A673 (cell line): ENCODE results near the gene CORO7. TPM values are rescaled to one million over a fixed set of nuclear protein-coding genes. Genes with fewer than 3 reads are reported as not detected.

Source experiments
- BruUV-seq: library from RNA; stranded (reverse); fragments of 400-500 nt; replicated peaks from 2 replicates; lab custom pipeline; 2021; lab: Mats Ljungman, UMichigan
- CTCF ChIA-PET: fragments of 300-600 bp; sonication (Branson Sonifier 250); formaldehyde crosslinking; loops from one replicate; lab custom pipeline; 2022; ENCODE audit warnings: antibody characterized with exemption; lab: Charles Lee
- POLR2A ChIA-PET: fragments of 300-600 bp; sonication (Branson Sonifier 250); formaldehyde crosslinking; loops from one replicate; lab custom pipeline; 2022; ENCODE audit warnings: antibody characterized with exemption; ENCODE audit not compliant: low non-redundant PET; lab: Charles Lee
- DNase-seq: peaks from one replicate; pipeline ENCODE4 v3.0.0-alpha.2; 2015; ENCODE audit warnings: low spot score
- H3K27ac ChIP-seq: fragments of 200-600 bp; sonication (generic); 2 replicates; pipeline ENCODE4 v1.5.1; 2016; ENCODE audit warnings: mixed run types, low read depth, mild to moderate bottlenecking, mixed read lengths, antibody characterized with exemption, low read length; ENCODE audit not compliant: poor library complexity, severe bottlenecking
- H3K27me3 ChIP-seq: fragments of 200-600 bp; sonication (generic); replicated peaks from 2 replicates; pipeline ENCODE4 v1.6.1; 2017; ENCODE audit warnings: mixed run types, low read depth, mild to moderate bottlenecking, mixed read lengths, antibody characterized with exemption, low read length; ENCODE audit not compliant: insufficient read depth, poor library complexity
- H3K36me3 ChIP-seq: fragments of 200-600 bp; sonication (generic); 2 replicates; pipeline ENCODE4 v1.6.1; 2016; ENCODE audit warnings: mixed run types, mild to moderate bottlenecking, mixed read lengths, antibody characterized with exemption, low read length; ENCODE audit not compliant: insufficient read depth, poor library complexity, severe bottlenecking
- H3K4me1 ChIP-seq: fragments of 200-600 bp; sonication (generic); 2 replicates; pipeline ENCODE4 v1.6.1; 2017; ENCODE audit warnings: mixed run types, mild to moderate bottlenecking, mixed read lengths, antibody characterized with exemption, low read length; ENCODE audit not compliant: insufficient read depth, poor library complexity, severe bottlenecking
- H3K4me3 ChIP-seq: fragments of 200-600 bp; sonication (generic); 2 replicates; pipeline ENCODE4 v1.5.1; 2016; ENCODE audit warnings: low read depth, mixed run types, mild to moderate bottlenecking, mixed read lengths, low read length; ENCODE audit not compliant: poor library complexity, severe bottlenecking
- H3K9me3 ChIP-seq: fragments of 200-600 bp; sonication (generic); 2 replicates; pipeline ENCODE4 v1.6.1; 2016; ENCODE audit warnings: mixed run types, low read depth, mild to moderate bottlenecking, mixed read lengths, antibody characterized with exemption, low read length; ENCODE audit not compliant: poor library complexity, severe bottlenecking
- EZH2 ChIP-seq: fragments of 200-600 bp; sonication (generic); IDR thresholded peaks from 2 replicates; pipeline ENCODE4 v1.6.1; 2017; ENCODE audit warnings: borderline replicate concordance, low read depth, mild to moderate bottlenecking, mixed read lengths, antibody characterized with exemption, low read length; ENCODE audit not compliant: poor library complexity, severe bottlenecking
- intact Hi-C: fragments of 100-400 bp; cut with micrococcal nuclease; formaldehyde crosslinking; loops from one replicate; pipeline ENCODE4 v1.10.0; 2022; ENCODE audit not compliant: unreplicated experiment
- total RNA-seq: library from RNA; stranded (reverse); gene quantifications from 2 replicates; pipeline ENCODE4 v1.2.3, GENCODE V29; 2021
- TF ChIP-seq, protein P1 (sequence below): fragments of 300-800, 200-600 bp; sonication (generic); conservative IDR thresholded peaks from 2 replicates; pipeline ENCODE4 v1.5.1; 2017; ENCODE audit warnings: low read depth, mild to moderate bottlenecking, antibody characterized with exemption, low read length, moderate library complexity, mixed read lengths

The CORO7 gene
- total RNA-seq, 1 experiment from 2014 or later: 24.4 TPM

DNA sequence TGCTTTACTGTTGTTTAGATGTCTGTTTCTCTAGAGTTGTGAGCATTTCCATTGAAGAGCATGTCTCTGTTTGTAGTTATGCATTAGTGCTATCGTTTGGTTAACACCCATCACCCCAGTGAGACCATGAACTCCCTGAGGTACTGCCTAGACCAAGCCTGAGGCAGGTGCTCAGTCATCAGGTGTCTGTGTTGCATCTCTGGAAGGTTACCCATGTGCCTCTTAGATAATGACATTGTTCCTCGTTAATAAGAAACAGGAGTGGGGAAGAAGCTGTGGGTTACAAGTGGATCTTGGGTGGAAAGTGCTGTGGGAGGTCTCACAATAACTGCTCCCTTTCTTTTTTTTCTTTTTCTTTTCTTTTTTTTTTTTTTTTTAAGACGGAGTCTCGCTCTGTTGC lies 27.6 kb upstream of the CORO7 start:
- no peak for DNase-seq
- Histone ChIP-seq H3K27me3 (no peaks in the 10 kb centered on the region), H3K36me3 (peaks cover 86% of the 10 kb centered on the region), H3K4me1 (no peaks in the 10 kb centered on the region), H3K27ac (no peak overlapping the region), H3K4me3 (no peak overlapping the region), H3K9me3 (no peaks in the 10 kb centered on the region)
- CTCF ChIA-PET: no interaction called here
- intact Hi-C loops: no loop called here
- BruUV-seq: no TSS peak
- POLR2A ChIA-PET: no interaction called here
- TF ChIP-seq, protein P1, sequence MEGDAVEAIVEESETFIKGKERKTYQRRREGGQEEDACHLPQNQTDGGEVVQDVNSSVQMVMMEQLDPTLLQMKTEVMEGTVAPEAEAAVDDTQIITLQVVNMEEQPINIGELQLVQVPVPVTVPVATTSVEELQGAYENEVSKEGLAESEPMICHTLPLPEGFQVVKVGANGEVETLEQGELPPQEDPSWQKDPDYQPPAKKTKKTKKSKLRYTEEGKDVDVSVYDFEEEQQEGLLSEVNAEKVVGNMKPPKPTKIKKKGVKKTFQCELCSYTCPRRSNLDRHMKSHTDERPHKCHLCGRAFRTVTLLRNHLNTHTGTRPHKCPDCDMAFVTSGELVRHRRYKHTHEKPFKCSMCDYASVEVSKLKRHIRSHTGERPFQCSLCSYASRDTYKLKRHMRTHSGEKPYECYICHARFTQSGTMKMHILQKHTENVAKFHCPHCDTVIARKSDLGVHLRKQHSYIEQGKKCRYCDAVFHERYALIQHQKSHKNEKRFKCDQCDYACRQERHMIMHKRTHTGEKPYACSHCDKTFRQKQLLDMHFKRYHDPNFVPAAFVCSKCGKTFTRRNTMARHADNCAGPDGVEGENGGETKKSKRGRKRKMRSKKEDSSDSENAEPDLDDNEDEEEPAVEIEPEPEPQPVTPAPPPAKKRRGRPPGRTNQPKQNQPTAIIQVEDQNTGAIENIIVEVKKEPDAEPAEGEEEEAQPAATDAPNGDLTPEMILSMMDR: no peak
- TF ChIP-seq EZH2: no peak

DNA sequence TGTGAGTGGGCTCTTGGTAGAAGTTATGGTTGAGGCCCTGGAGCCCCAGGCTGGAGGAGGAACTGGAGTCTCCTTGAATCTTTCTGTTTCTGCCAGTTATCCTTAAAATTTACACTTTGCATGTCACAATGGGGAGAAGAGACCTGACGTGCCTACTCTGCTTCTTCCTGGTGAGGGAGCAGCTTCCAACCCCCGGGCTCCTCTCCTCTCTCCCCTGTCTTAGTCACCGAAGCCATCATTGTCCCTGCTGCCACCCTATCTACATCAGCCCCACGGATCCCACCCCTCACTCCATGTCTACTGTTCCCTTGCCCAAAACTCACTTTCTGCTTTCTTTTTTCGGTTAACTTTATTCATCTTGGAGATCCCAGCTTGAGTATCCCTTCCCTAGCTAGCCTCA lies 26.9 kb upstream of the CORO7 start:
- H3K36me3 ChIP-seq: peaks cover 88% of the 10 kb centered on the region
- no TSS peak for BruUV-seq
- no peaks in the 10 kb centered on the region for H3K9me3 ChIP-seq
- DNase-seq: no peak
- no peak overlapping the region for H3K27ac ChIP-seq
- POLR2A ChIA-PET: no interaction called here
- no peak overlapping the region for H3K4me3 ChIP-seq
- intact Hi-C loops: no loop called here
- CTCF ChIA-PET: no interaction called here
- H3K4me1 ChIP-seq: no peaks in the 10 kb centered on the region
- no peaks in the 10 kb centered on the region for H3K27me3 ChIP-seq
- no peak for TF ChIP-seq EZH2
- TF ChIP-seq, protein P1: no peak

DNA sequence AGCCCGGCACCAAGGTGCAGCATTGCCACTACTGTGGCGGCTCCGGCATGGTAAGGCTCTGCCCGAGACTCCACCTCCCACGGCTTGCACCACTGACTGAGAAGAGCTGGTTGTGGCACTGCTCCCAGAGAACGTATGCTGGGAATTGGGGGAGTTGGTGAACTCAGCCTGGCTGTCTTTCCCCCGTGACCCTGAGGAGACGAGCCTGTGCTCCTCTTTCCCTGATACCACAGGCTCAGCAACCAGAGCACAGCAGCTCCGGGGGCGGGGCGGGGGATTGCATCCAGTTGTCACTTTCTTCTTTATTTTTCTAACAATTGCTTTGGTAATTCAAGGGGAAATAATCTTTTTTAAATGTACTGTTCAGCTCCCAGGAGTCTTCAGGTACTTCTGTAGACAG lies 26.0 kb upstream of the CORO7 start:
- BruUV-seq: no TSS peak
- intact Hi-C loops: no loop called here
- TF ChIP-seq EZH2: no peak
- TF ChIP-seq, protein P1: no peak
- H3K27ac ChIP-seq: no peak overlapping the region
- H3K27me3 ChIP-seq: no peaks in the 10 kb centered on the region
- peaks cover 87% of the 10 kb centered on the region for H3K36me3 ChIP-seq
- H3K4me3 ChIP-seq: no peak overlapping the region
- ChIA-PET POLR2A (no interaction called here), CTCF (no interaction called here)
- H3K4me1 ChIP-seq: no peaks in the 10 kb centered on the region
- no peaks in the 10 kb centered on the region for H3K9me3 ChIP-seq
- DNase-seq: no peak
